A549 treated with AZD2906 at 1 μM for 4 hours (cell line): ENCODE results near the gene STPG2. TPM values are rescaled to one million over a fixed set of nuclear protein-coding genes. Genes with fewer than 3 reads are reported as not detected.

Experiments
- total RNA-seq: library from RNA; stranded (reverse); fragments of 200-300 nt; extraction: Qiagen RNA extraction; gene quantifications from 5 replicates; pipeline ENCODE4 v1.2.3, GENCODE V29; 2022

Gene STPG2
- not detected in 5 replicates for total RNA-seq

GRCh38 chr4:98143001-98143899 lies at the start of gene STPG2:
TSS of gene STPG2 (minus strand) at chr4:98143476.

Other genes with a start within 250 kb of the STPG2 start
- 19.4 to 28.8 TPM (median 22.5 TPM) in 5 replicates for gene RAP1GDS1, start 117.9 kb upstream of the STPG2 start, total RNA-seq